ENCODE data around the gene NPSR1. TPM values are rescaled to one million over a fixed set of nuclear protein-coding genes. Genes with fewer than 3 reads are reported as not detected.

The NPSR1 gene
- total RNA-seq, 1 donor from 2014 or later = not detected

DNA sequence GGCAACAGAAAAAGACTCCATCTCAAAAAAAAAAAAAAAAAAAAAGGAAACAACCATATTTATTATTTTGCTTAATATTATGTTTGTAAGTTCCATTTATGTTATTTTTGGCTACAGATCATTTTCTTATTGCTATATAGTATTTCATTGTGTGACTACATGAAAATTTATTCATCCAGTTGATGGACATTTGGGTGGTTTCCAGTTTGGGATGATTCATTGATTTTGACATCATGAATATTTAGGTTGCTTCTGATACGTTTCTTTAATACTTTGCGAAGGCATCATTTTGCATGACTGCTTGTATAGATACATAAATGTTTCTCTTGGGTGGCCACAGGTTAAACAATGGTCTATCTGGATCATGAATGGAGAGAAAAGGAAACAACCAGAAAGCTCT, 2.0 kb upstream of the NPSR1 start:
- Histone ChIP-seq H2AFZ (ENCODE audit: low read depth, low read length) (no peak overlapping the region), H4K20me1 (ENCODE audit: insufficient read depth, low read length) (no peaks in the 10 kb centered on the region), H3K4me2 (ENCODE audit: low read length) (no peak overlapping the region), H3K4me3 (ENCODE audit: insufficient read depth, low read depth, low read length) (no peak overlapping the region), H3K4me1 (ENCODE audit: insufficient read depth, low read length) (no peaks in the 10 kb centered on the region), H3K27me3 (ENCODE audit: insufficient read depth, low read length) (no peaks in the 10 kb centered on the region), H3K79me2 (ENCODE audit: insufficient read depth, low read length) (no peaks in the 10 kb centered on the region), H3K36me3 (ENCODE audit: insufficient read depth, low read length) (no peaks in the 10 kb centered on the region), H3K27ac (ENCODE audit: low read depth, low read length) (no peak overlapping the region), H3K9me3 (ENCODE audit: insufficient read depth, low read depth, low read length) (no peaks in the 10 kb centered on the region), H3K9ac (ENCODE audit: low read length) (no peak overlapping the region)
- H3K9me3 Mint-ChIP-seq (ENCODE audit: unreplicated experiment) = no peaks in the 10 kb centered on the region
- FAIRE-seq (no peak), DNase-seq (ENCODE audit: low read depth) (no peak)
- H3K27ac Mint-ChIP-seq (ENCODE audit: unreplicated experiment) = no peak overlapping the region
- no peaks in the 10 kb centered on the region for H3K36me3 Mint-ChIP-seq (ENCODE audit: low read depth, unreplicated experiment)
- H3K27me3 Mint-ChIP-seq (ENCODE audit: low read depth, unreplicated experiment) = peaks cover 6% of the 10 kb centered on the region
- H3K4me1 Mint-ChIP-seq (ENCODE audit: low read depth, unreplicated experiment) = peaks cover 11% of the 10 kb centered on the region
- TF ChIP-seq, protein P1, sequence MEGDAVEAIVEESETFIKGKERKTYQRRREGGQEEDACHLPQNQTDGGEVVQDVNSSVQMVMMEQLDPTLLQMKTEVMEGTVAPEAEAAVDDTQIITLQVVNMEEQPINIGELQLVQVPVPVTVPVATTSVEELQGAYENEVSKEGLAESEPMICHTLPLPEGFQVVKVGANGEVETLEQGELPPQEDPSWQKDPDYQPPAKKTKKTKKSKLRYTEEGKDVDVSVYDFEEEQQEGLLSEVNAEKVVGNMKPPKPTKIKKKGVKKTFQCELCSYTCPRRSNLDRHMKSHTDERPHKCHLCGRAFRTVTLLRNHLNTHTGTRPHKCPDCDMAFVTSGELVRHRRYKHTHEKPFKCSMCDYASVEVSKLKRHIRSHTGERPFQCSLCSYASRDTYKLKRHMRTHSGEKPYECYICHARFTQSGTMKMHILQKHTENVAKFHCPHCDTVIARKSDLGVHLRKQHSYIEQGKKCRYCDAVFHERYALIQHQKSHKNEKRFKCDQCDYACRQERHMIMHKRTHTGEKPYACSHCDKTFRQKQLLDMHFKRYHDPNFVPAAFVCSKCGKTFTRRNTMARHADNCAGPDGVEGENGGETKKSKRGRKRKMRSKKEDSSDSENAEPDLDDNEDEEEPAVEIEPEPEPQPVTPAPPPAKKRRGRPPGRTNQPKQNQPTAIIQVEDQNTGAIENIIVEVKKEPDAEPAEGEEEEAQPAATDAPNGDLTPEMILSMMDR (IDR thresholded peaks at IDR 0.05; ENCODE audit: insufficient read depth, low read depth, low read length) = no peak
- TF ChIP-seq EZH2 (IDR thresholded peaks at IDR 0.05; ENCODE audit: insufficient read depth, low read length) = no peak
- no peak overlapping the region for H3K4me3 Mint-ChIP-seq (ENCODE audit: unreplicated experiment)

GRCh38 chr7:34659472-34660075, 1.6 kb downstream of the NPSR1 start:
- Histone ChIP-seq H3K27ac (ENCODE audit: low read depth, low read length) (no peak overlapping the region), H3K4me2 (ENCODE audit: low read length) (no peak overlapping the region), H3K9ac (ENCODE audit: low read length) (no peak overlapping the region), H3K4me3 (ENCODE audit: insufficient read depth, low read depth, low read length) (no peak overlapping the region), H3K79me2 (ENCODE audit: insufficient read depth, low read length) (no peaks in the 10 kb centered on the region), H3K9me3 (ENCODE audit: insufficient read depth, low read depth, low read length) (no peaks in the 10 kb centered on the region), H4K20me1 (ENCODE audit: insufficient read depth, low read length) (no peaks in the 10 kb centered on the region), H2AFZ (ENCODE audit: low read depth, low read length) (no peak overlapping the region), H3K4me1 (ENCODE audit: insufficient read depth, low read length) (no peaks in the 10 kb centered on the region), H3K27me3 (ENCODE audit: insufficient read depth, low read length) (no peaks in the 10 kb centered on the region), H3K36me3 (ENCODE audit: insufficient read depth, low read length) (no peaks in the 10 kb centered on the region)
- Mint-ChIP-seq H3K27me3 (ENCODE audit: low read depth, unreplicated experiment) (peaks cover 17% of the 10 kb centered on the region), H3K27ac (ENCODE audit: unreplicated experiment) (no peak overlapping the region), H3K9me3 (ENCODE audit: unreplicated experiment) (no peaks in the 10 kb centered on the region), H3K4me1 (ENCODE audit: low read depth, unreplicated experiment) (no peaks in the 10 kb centered on the region), H3K36me3 (ENCODE audit: low read depth, unreplicated experiment) (no peaks in the 10 kb centered on the region), H3K4me3 (ENCODE audit: unreplicated experiment) (no peak overlapping the region)
- FAIRE-seq = no peak
- TF ChIP-seq, protein P1 (IDR thresholded peaks at IDR 0.05; ENCODE audit: insufficient read depth, low read depth, low read length) = no peak
- no peak for TF ChIP-seq EZH2 (IDR thresholded peaks at IDR 0.05; ENCODE audit: insufficient read depth, low read length)
- DNase-seq (ENCODE audit: low read depth) = no peak

DNA sequence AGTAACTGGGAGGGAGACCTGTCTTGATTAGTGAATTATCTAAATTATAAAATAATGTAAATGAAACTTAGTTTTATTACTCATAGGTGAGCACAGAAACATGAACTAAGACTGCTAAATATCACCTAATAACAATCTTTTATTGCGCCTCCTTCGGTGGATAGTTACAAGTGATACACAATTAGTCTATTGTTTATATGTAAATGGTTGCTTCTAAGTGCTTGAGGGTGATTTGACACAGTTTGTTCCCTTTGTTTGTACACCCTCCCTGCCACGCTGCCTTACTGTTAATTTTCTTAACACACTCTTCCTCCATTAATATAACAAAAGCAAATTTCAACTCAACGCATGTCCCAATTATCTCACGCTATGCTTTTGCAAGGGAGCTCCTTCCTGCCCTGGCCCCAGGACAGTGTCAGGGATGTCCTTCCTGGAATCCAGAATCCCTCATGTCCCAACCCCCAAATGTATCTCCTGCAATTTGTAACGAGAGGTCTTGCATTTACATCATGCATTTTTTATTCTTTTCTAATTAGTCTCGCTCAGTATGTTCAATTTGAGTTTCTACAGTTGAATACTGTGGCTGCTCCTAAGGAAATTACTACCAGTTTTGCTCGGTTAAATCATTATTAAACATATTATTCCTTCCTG, 4.2 kb downstream of the NPSR1 start:
- TF ChIP-seq, protein P1 (IDR thresholded peaks at IDR 0.05; ENCODE audit: insufficient read depth, low read depth, low read length) = no peak
- no peak for TF ChIP-seq EZH2 (IDR thresholded peaks at IDR 0.05; ENCODE audit: insufficient read depth, low read length)
- Histone ChIP-seq H3K4me3 (ENCODE audit: insufficient read depth, low read depth, low read length) (no peak overlapping the region), H3K27ac (ENCODE audit: low read depth, low read length) (no peak overlapping the region), H3K9me3 (ENCODE audit: insufficient read depth, low read depth, low read length) (no peaks in the 10 kb centered on the region), H3K79me2 (ENCODE audit: insufficient read depth, low read length) (no peaks in the 10 kb centered on the region), H3K9ac (ENCODE audit: low read length) (no peak overlapping the region), H3K4me2 (ENCODE audit: low read length) (no peak overlapping the region), H3K36me3 (ENCODE audit: insufficient read depth, low read length) (no peaks in the 10 kb centered on the region), H2AFZ (ENCODE audit: low read depth, low read length) (no peak overlapping the region), H3K27me3 (ENCODE audit: insufficient read depth, low read length) (no peaks in the 10 kb centered on the region), H4K20me1 (ENCODE audit: insufficient read depth, low read length) (no peaks in the 10 kb centered on the region), H3K4me1 (ENCODE audit: insufficient read depth, low read length) (no peaks in the 10 kb centered on the region)
- no peak overlapping the region for H3K27ac Mint-ChIP-seq (ENCODE audit: unreplicated experiment)
- FAIRE-seq (no peak), DNase-seq (ENCODE audit: low read depth) (no peak)
- no peak overlapping the region for H3K4me3 Mint-ChIP-seq (ENCODE audit: unreplicated experiment)
- peaks cover under 1% of the 10 kb centered on the region for H3K4me1 Mint-ChIP-seq (ENCODE audit: low read depth, unreplicated experiment)
- H3K27me3 Mint-ChIP-seq (ENCODE audit: low read depth, unreplicated experiment) = peaks cover 20% of the 10 kb centered on the region
- H3K36me3 Mint-ChIP-seq (ENCODE audit: low read depth, unreplicated experiment) = no peaks in the 10 kb centered on the region
- no peaks in the 10 kb centered on the region for H3K9me3 Mint-ChIP-seq (ENCODE audit: unreplicated experiment)

All from astrocyte (in vitro differentiated cells and primary cell).